Effector CD8-positive, alpha-beta T cell (primary cell): ENCODE measurements around the gene HOXB1.

ENCODE experiments used
- DNase-seq: peaks from one replicate; lab custom pipeline; 2025; lab: John Stamatoyannopoulos, UW
- total RNA-seq, 4 experiments: gene quantifications; one replicate each; lab custom pipeline; 2026; lab: John Stamatoyannopoulos, UW

HOXB1 gene
- total RNA-seq, result 0 to 0.18 (median 0) reads per million in 4 experiments

GRCh38 chr17:48530887-48531272, at the start of gene HOXB1:
Gene HOXB1, minus strand, starts transcription at chr17:48531011. Its CDS starts 107 bp downstream, at chr17:48530904.
- no peak for DNase-seq

GRCh38 chr17:48579760-48580554, 49.1 kb upstream of the HOXB1 start:
- no peak for DNase-seq

GRCh38 chr17:48579471-48579759, 48.6 kb upstream of the HOXB1 start:
- no peak for DNase-seq

- no peak for DNase-seq
Observed at GRCh38 chr17:48578616-48579470, 48.0 kb upstream of the HOXB1 start.

- DNase-seq, result peak; percentile 55
Observed at GRCh38 chr17:48577946-48578615, 47.3 kb upstream of the HOXB1 start, which contains the start of gene HOXB4. Gene HOXB4, minus strand, starts transcription at chr17:48578350. Its CDS starts 31 bp downstream, at chr17:48578319.

GRCh38 chr17:48577330-48577945, 46.6 kb upstream of the HOXB1 start:
- DNase-seq, result no peak

- no peak for DNase-seq
Observed at GRCh38 chr17:48576479-48577309, 45.9 kb upstream of the HOXB1 start.

GRCh38 chr17:48575673-48576478, 45.1 kb upstream of the HOXB1 start:
- no peak for DNase-seq

GRCh38 chr17:48575066-48575582, 44.3 kb upstream of the HOXB1 start:
- DNase-seq, result no peak

GRCh38 chr17:48574505-48575065, 43.8 kb upstream of the HOXB1 start:
- DNase-seq, result no peak

GRCh38 chr17:48571826-48572417, 41.1 kb upstream of the HOXB1 start:
- DNase-seq, result no peak

- no peak for DNase-seq
Observed at GRCh38 chr17:48571024-48571818, 40.4 kb upstream of the HOXB1 start.

- DNase-seq, result no peak
Observed at GRCh38 chr17:48570325-48571023, 39.7 kb upstream of the HOXB1 start.

- DNase-seq, result no peak
Observed at GRCh38 chr17:48569674-48570324, 39.0 kb upstream of the HOXB1 start.

- DNase-seq, result no peak
Observed at GRCh38 chr17:48569240-48569582, 38.4 kb upstream of the HOXB1 start.

- no peak for DNase-seq
Observed at GRCh38 chr17:48568499-48569239, 37.9 kb upstream of the HOXB1 start.
